RWPE2 (cell line): ENCODE data around the gene TBC1D1.
A peak's percentile ranks its signal among the peaks of the same experiment; 100 is the strongest.

Experiments
- ATAC-seq: fragments of 200-7000 bp; cut with Tn5 transposase; 3 replicates; pipeline ENCODE4 v1.9.1; 2021; ENCODE audit warnings: low read depth
- DNase-seq: peaks from one replicate; pipeline ENCODE4 v3.0.0-alpha.2; 2020; ENCODE audit warnings: low spot score
- H3K27ac ChIP-seq: fragments of 450-650 bp; 2 replicates; pipeline ENCODE4 v1.5.1; 2017; ENCODE audit warnings: mild to moderate bottlenecking; ENCODE audit not compliant: poor library complexity, severe bottlenecking
- H3K27me3 ChIP-seq: fragments of 250-450 bp; sonication (Bioruptor Pico); 2 replicates; pipeline ENCODE4 v1.5.1; 2021; ENCODE audit warnings: mild to moderate bottlenecking, moderate library complexity; ENCODE audit not compliant: insufficient read depth, poor library complexity, severe bottlenecking
- H3K36me3 ChIP-seq: fragments of 250-450 bp; sonication (Bioruptor Pico); 2 replicates; pipeline ENCODE4 v1.5.1; 2020; ENCODE audit warnings: low read depth, mild to moderate bottlenecking, moderate library complexity
- H3K4me1 ChIP-seq: fragments of 250-450 bp; sonication (Bioruptor Pico); 2 replicates; pipeline ENCODE4 v1.5.1; 2021; ENCODE audit warnings: mild to moderate bottlenecking, moderate library complexity; ENCODE audit not compliant: insufficient read depth, poor library complexity, severe bottlenecking
- H3K4me3 ChIP-seq: fragments of 250-450 bp; sonication (Bioruptor Pico); 2 replicates; pipeline ENCODE4 v1.5.1; 2021; ENCODE audit warnings: mild to moderate bottlenecking, moderate library complexity; ENCODE audit not compliant: severe bottlenecking
- H3K9me3 ChIP-seq: fragments of 250-450 bp; sonication (Bioruptor Pico); 2 replicates; pipeline ENCODE4 v1.5.1; 2021; ENCODE audit warnings: mild to moderate bottlenecking, moderate library complexity; ENCODE audit not compliant: severe bottlenecking
- TF ChIP-seq, protein P1 (sequence below): fragments of 450-650 bp; IDR thresholded peaks from one replicate; pipeline ENCODE4 v1.5.1; 2017; ENCODE audit warnings: mild to moderate bottlenecking, moderate library complexity; ENCODE audit not compliant: poor library complexity, severe bottlenecking

The TBC1D1 gene

DNA sequence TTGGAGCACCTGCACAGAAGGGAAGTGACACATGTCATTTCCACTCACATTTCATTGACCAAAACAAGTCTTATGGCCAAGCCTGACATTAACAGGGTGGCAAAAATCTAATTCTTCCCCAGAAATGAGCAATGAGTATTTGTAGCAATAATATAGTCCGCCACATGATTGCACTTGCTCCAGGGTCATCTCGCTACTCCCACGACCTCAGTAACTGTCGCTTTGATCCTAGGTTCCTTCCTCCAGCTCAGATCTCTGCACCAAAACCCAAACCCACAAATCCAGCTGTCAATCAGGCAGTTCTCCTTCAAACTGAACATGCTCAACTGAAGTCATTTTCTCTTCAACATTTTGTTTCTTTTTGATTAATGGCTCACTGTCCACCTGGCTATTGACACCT, 44.1 kb downstream of the TBC1D1 start:
- H3K4me1 ChIP-seq = no peaks in the 10 kb centered on the region
- no peak overlapping the region for H3K4me3 ChIP-seq
- DNase-seq = no peak
- H3K36me3 ChIP-seq = no peaks in the 10 kb centered on the region
- TF ChIP-seq, protein P1, sequence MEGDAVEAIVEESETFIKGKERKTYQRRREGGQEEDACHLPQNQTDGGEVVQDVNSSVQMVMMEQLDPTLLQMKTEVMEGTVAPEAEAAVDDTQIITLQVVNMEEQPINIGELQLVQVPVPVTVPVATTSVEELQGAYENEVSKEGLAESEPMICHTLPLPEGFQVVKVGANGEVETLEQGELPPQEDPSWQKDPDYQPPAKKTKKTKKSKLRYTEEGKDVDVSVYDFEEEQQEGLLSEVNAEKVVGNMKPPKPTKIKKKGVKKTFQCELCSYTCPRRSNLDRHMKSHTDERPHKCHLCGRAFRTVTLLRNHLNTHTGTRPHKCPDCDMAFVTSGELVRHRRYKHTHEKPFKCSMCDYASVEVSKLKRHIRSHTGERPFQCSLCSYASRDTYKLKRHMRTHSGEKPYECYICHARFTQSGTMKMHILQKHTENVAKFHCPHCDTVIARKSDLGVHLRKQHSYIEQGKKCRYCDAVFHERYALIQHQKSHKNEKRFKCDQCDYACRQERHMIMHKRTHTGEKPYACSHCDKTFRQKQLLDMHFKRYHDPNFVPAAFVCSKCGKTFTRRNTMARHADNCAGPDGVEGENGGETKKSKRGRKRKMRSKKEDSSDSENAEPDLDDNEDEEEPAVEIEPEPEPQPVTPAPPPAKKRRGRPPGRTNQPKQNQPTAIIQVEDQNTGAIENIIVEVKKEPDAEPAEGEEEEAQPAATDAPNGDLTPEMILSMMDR = no peak
- H3K27me3 ChIP-seq = no peaks in the 10 kb centered on the region
- no peaks in the 10 kb centered on the region for H3K9me3 ChIP-seq
- ATAC-seq = no peak
- no peak overlapping the region for H3K27ac ChIP-seq

DNA sequence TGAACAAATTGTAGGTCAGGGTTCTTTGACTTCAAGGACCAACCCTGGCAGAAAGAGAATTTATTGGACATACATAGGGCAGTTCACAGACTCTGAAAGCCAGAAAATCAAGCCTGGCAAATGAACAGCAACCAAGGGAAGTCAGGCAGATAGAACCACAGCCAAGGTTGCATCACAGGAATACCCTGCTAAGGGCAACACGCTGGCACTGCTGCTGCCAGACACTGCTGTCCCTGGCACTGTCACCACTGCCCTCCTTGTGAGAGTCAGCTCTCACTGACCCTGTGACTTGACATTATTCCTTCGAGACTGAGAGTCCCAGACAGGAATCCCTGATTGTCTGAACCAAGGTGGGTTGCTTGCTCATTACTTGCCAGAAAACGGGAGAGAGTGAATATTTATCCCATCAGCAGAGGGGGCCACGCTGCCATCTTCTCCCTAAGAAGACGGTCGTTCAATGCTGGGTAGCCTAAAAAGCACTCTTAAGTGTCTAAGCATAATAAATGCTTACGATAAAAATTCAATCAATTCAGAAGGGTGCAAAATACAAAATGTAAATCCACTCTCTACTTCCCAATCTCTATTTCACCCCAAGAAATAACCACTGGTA, 46.1 kb downstream of the TBC1D1 start:
- no peak overlapping the region for H3K27ac ChIP-seq

DNA sequence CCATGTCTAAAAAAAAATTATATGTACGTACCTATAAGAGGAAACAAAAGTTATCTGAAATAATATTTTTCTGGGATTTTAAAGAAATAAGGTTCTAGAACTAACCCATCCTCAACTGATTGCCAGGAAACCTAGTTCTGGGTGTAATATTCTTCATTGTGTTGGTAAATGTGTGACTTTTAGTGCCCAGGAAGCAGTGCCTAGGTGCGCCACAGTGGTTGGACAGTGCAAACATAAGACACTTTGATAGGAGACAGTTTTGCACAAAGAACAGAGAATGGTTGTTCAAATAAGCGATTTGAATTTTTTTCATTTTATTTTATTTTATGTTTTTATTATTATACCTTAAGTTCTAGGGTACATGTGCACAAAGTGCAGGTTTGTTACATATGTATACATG, 47.3 kb downstream of the TBC1D1 start:
- no peak for ATAC-seq

More for the DNA sequence above, 46.1 kb downstream of the TBC1D1 start:
- Histone ChIP-seq H3K9me3 (no peaks in the 10 kb centered on the region), H3K36me3 (no peaks in the 10 kb centered on the region), H3K27me3 (no peaks in the 10 kb centered on the region), H3K4me3 (no peak overlapping the region), H3K4me1 (no peaks in the 10 kb centered on the region)
- TF ChIP-seq, protein P1 = no peak
- no peak for DNase-seq
- ATAC-seq = 0 out of 3 replicates have a peak, but pooled peaks have one; percentile 23

GRCh38 chr4:37946503-37947179, 55.8 kb downstream of the TBC1D1 start:
- no peaks in the 10 kb centered on the region for H3K4me1 ChIP-seq
- no peaks in the 10 kb centered on the region for H3K27me3 ChIP-seq
- H3K9me3 ChIP-seq = no peaks in the 10 kb centered on the region
- no peak overlapping the region for H3K4me3 ChIP-seq
- H3K27ac ChIP-seq = no peak overlapping the region
- TF ChIP-seq, protein P1 = no peak
- DNase-seq (no peak), ATAC-seq (no peak)
- H3K36me3 ChIP-seq = no peaks in the 10 kb centered on the region

More for the DNA sequence above, 47.3 kb downstream of the TBC1D1 start:
- Histone ChIP-seq H3K27me3 (no peaks in the 10 kb centered on the region), H3K9me3 (no peaks in the 10 kb centered on the region), H3K4me3 (no peak overlapping the region), H3K36me3 (no peaks in the 10 kb centered on the region), H3K27ac (no peak overlapping the region), H3K4me1 (no peaks in the 10 kb centered on the region)
- no peak for DNase-seq
- TF ChIP-seq, protein P1 = no peak

DNA sequence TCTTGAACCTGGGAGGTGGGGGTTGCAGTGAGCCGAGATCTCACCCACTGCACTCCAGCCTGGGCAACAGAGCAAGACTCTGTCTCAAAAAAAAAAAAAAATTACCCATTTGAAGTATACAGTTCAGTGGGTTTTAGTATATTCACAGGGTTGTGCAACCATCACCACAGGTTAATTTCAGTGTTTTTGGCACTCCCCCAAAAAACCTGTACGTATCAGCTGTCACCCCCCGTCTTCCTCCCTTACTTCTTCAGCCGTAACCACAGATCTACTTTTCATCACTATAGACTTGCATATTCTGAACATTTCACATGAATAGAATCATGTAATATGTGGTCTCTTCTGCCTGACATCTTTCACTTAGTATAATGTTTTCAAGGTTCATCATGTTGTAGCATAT, 57.7 kb downstream of the TBC1D1 start:
- Histone ChIP-seq H3K4me1 (no peaks in the 10 kb centered on the region), H3K9me3 (no peaks in the 10 kb centered on the region), H3K27me3 (no peaks in the 10 kb centered on the region), H3K27ac (no peak overlapping the region), H3K4me3 (no peak overlapping the region), H3K36me3 (no peaks in the 10 kb centered on the region)
- no peak for ATAC-seq
- DNase-seq = no peak
- TF ChIP-seq, protein P1 = no peak
